ENCODE results near the gene NDFIP1. TPM values are rescaled to one million over a fixed set of nuclear protein-coding genes. Genes with fewer than 3 reads are reported as not detected.

The NDFIP1 gene
- total RNA-seq, 1 experiment from 2014 or later = 26.6 TPM

GRCh38 chr5:142104491-142104890 lies 4.1 kb upstream of the NDFIP1 start:
- Mint-ChIP-seq H3K4me3 (no peak overlapping the region), H3K4me1 (peaks cover 10 to 17% of the 10 kb centered on the region in 2 experiments), H3K27me3 (ENCODE audit: low read depth) (peaks cover 19% of the 10 kb centered on the region), H3K27ac (no peak overlapping the region), H3K9me3 (no peaks in the 10 kb centered on the region; a peak in 1 of 5 replicates), H3K36me3 (ENCODE audit: insufficient read depth in 1 of 3, low read depth in 3 of 3) (no peaks in the 10 kb centered on the region)
- Histone ChIP-seq H2BK12ac (ENCODE audit: insufficient read length, low read depth, low read length) (no peak overlapping the region), H3K23me2 (ENCODE audit: insufficient read length, low read depth, low read length, poor library complexity, severe bottlenecking) (peaks cover 4% of the 10 kb centered on the region), H3K79me1 (ENCODE audit: insufficient read depth, low read depth, low read length, poor library complexity, severe bottlenecking) (no peaks in the 10 kb centered on the region), H2BK120ac (ENCODE audit: low read depth, low read length, poor library complexity, severe bottlenecking) (no peak overlapping the region), H3K23ac (ENCODE audit: insufficient read length, low read depth, low read length) (no peak overlapping the region), H4K8ac (replicated peaks; ENCODE audit: insufficient read length, low read depth, low read length) (no peak overlapping the region), H4K91ac (ENCODE audit: insufficient read length, low read depth, low read length) (no peak overlapping the region), H3K4ac (ENCODE audit: low read depth, low read length) (no peak overlapping the region), H3T11ph (ENCODE audit: low read length) (no peak overlapping the region), H3K9me3 (ENCODE audit: control insufficient read depth, low read depth, low read length) (no peaks in the 10 kb centered on the region), H2AFZ (ENCODE audit: low read length) (no peak overlapping the region), H3K56ac (ENCODE audit: insufficient read length, low read depth, low read length) (no peak overlapping the region), H3K27me3 (ENCODE audit: insufficient read depth, low read length) (no peaks in the 10 kb centered on the region), H3K9ac (ENCODE audit: extremely low read depth, insufficient read length, low read length) (no peak overlapping the region), H4K20me1 (ENCODE audit: control insufficient read depth, insufficient read depth, insufficient read length) (no peaks in the 10 kb centered on the region), H2BK5ac (ENCODE audit: insufficient read length, low read length) (no peak overlapping the region), H4K5ac (ENCODE audit: insufficient read length, low read depth, low read length) (no peak overlapping the region), H3K79me2 (ENCODE audit: insufficient read depth, low read length) (0 out of 2 replicates have a peak, but pooled peaks cover under 1% of the 10 kb centered on the region), H2BK20ac (ENCODE audit: low read depth, low read length, poor library complexity, severe bottlenecking) (no peak overlapping the region), H2BK15ac (ENCODE audit: low read depth, low read length) (no peak overlapping the region), H3K27ac (ENCODE audit: insufficient read length, low read depth, low read length) (no peak overlapping the region), H3K14ac (ENCODE audit: insufficient read depth, low read length) (no peak overlapping the region), H3K4me2 (ENCODE audit: insufficient read depth, insufficient read length, low read length) (no peak overlapping the region), H3K4me1 (ENCODE audit: insufficient read depth, low read length) (peaks cover 3% of the 10 kb centered on the region; the same call in 1 of the 2 replicates), H3K18ac (ENCODE audit: insufficient read length, low read depth, low read length) (no peak overlapping the region), H2AK5ac (ENCODE audit: insufficient read length, low read length) (no peak overlapping the region)
- no CpG with 5 or more reads among the region's 4 CpGs for WGBS (ENCODE audit: extremely low coverage, insufficient read length, low lambda C conversion rate)
- no peak for DNase-seq
- TF ChIP-seq CTCF (conservative IDR thresholded peaks at IDR 0.05) = no peak

All from H9 (cell line).